GM13976 (cell line): Measurements from ENCODE around the gene CA9.

Source experiments
- DNase-seq: peaks from one replicate; pipeline ENCODE4 v3.0.0; 2012; ENCODE audit warnings: low spot score
- in situ Hi-C: fragments of 300-500 bp; cut with MboI; formaldehyde crosslinking; loops from one replicate; pipeline ENCODE4 v1.12.0; 2022; ENCODE audit warnings: low sequenced_read_pairs, mixed read lengths, inconsistent platforms; ENCODE audit not compliant: unreplicated experiment
- TF ChIP-seq, protein P1 (sequence below): IDR thresholded peaks from 2 replicates; pipeline ENCODE4 v1.5.1; 2012; ENCODE audit warnings: borderline replicate concordance, mild to moderate bottlenecking; ENCODE audit not compliant: insufficient read depth; ENCODE audit errors: extremely low read depth, missing control alignments, control extremely low read depth

Gene CA9

DNA sequence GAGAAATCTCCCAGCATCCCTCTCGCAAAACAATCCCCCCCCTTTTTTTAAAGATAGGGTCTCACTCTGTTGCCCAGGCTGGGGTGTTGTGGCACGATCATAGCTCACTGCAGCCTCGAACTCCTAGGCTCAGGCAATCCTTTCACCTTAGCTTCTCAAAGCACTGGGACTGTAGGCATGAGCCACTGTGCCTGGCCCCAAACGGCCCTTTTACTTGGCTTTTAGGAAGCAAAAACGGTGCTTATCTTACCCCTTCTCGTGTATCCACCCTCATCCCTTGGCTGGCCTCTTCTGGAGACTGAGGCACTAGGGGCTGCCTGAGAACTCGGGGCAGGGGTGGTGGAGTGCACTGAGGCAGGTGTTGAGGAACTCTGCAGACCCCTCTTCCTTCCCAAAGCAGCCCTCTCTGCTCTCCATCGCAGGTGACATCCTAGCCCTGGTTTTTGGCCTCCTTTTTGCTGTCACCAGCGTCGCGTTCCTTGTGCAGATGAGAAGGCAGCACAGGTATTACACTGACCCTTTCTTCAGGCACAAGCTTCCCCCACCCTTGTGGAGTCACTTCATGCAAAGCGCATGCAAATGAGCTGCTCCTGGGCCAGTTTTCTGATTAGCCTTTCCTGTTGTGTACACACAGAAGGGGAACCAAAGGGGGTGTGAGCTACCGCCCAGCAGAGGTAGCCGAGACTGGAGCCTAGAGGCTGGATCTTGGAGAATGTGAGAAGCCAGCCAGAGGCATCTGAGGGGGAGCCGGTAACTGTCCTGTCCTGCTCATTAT lies 6.8 kb downstream of the CA9 start:
- peak; percentile 54 for DNase-seq
- in situ Hi-C loops = no loop called here
- TF ChIP-seq, protein P1, sequence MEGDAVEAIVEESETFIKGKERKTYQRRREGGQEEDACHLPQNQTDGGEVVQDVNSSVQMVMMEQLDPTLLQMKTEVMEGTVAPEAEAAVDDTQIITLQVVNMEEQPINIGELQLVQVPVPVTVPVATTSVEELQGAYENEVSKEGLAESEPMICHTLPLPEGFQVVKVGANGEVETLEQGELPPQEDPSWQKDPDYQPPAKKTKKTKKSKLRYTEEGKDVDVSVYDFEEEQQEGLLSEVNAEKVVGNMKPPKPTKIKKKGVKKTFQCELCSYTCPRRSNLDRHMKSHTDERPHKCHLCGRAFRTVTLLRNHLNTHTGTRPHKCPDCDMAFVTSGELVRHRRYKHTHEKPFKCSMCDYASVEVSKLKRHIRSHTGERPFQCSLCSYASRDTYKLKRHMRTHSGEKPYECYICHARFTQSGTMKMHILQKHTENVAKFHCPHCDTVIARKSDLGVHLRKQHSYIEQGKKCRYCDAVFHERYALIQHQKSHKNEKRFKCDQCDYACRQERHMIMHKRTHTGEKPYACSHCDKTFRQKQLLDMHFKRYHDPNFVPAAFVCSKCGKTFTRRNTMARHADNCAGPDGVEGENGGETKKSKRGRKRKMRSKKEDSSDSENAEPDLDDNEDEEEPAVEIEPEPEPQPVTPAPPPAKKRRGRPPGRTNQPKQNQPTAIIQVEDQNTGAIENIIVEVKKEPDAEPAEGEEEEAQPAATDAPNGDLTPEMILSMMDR = no peak

DNA sequence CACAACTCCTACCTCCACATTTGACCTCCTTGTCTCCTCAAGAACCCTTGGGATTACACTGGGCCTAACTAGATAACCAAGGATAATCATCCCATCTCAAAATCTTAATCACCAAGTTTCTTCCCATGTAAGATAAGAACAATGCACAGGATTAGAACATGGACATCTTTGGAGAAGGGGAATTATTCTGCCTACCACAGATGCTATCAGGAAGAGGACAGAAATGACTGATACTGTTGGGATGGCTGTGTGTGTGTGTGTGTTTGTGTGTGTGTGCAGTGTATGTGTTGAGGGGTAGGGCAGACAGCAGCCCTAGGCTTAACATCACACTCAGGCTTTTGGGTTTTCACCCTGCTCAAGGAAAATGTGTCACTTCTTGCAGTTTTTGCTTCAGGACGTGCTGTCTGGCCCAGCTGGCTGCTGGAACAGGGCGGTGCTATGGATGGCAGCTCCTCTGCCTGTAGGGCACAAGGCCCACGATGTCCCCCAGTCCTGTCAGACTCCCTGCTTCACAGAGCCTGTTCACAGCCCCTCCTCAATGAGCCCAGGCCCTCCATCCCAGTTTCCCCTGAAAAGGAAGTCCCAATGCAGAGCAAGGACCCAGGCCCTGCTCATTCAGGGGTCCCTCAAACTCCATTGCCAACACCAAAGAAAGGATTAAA lies 7.7 kb downstream of the CA9 start:
- TF ChIP-seq, protein P1 = no peak
- no peak for DNase-seq
- in situ Hi-C loops = no loop called here

DNA sequence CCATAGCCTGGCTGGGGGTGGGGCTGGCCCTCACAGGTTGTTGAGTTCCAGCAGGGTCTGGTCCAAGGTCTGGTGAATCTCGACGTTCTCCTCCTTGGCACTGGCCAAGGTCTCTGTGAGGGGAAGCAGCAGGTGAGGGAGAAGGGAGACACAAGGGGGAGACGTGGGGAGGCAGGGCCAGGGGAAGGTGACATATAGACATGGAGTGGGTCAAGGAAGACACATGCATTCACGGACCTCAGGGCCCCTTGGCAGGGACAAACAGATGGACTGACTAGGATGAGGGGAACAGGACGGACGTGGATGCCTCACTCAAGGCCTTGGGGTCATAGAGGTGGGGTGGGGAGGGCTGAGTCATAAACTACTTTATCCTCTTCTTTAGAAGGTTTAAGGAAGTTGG lies 8.3 kb downstream of the CA9 start:
- no peak for DNase-seq
- TF ChIP-seq, protein P1 = no peak
- in situ Hi-C loops = no loop called here

DNA sequence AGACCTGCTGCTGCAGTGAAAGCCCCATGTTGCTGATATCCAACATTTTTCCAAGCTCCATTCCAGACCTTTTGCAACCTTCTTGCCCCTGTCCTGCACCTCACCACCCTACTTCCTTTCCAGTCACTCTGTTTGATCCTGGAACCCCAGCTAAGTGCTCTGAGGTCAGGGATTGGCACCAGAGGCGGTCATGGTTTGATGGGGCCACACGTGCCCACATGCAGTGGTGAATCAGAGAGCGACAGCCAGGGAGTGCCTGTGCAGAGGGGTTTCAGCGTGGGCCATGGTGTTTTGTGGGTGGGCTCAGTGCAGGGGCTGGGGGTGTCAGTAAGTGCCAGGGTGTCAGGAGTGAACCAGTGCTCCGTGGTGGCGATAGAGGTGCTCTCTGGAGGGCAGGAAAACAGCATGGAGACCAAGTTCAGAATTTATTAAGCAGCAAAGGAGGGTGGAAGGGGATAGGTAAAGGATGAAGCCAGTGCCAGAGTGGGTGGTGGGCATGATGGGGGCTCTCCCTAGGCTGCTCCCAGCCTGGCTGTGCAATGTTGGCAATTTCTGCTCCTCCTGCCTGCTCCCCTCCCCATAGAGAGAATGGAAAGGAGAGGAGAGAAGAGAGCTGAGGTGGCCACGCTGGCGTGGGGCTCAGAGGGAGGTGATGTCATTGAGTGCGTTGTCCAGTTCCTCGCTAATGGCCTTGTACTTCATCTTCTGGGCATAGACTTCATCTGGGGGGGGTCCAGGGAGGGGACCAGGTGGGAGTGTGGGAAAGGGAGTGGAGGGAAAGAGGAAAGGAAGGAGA lies 9.0 kb downstream of the CA9 start:
- DNase-seq = no peak
- in situ Hi-C loops = no loop called here
- TF ChIP-seq, protein P1 = no peak

DNA sequence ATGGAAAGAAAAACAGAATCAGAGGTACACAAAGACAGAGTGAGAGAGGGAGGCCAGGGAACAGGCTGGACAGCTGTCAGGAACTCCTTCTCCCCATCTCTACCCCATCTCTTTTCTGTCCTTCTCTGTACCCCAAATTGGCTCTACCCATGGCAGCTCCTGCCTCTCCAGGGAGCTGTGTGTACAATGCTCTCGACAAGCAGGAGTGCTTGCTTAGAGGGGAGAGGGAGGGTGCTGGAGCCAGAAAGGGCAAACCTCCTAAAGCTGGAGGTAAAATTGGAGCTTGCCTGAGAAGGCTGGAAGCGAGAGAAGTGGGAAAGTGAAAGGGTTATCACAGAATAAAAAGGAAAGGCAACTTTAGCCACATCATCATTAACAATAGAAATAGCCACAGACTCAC lies 9.6 kb downstream of the CA9 start:
- DNase-seq = no peak
- in situ Hi-C loops = no loop called here
- TF ChIP-seq, protein P1 = no peak

DNA sequence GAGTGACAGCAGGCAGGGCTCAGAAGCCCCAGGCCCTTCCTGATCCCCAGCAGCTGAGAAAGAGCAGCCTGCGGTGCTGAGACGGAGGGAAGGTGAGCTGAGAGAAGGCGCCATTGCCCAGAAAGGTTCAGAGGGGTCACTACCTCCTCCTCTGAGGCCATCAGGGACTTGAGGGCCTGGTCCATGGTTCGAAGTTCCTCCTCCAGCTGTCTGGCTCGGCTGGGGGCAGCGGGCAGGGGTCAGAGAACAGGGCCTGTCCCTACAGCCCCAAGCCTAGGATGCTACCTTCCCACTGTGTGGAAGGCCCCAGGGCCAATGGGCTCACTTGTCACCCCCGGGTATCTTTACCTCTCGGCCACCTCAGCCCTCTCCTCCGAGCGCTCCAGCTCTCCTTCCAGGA lies 11.2 kb downstream of the CA9 start:
- TF ChIP-seq, protein P1 = no peak
- in situ Hi-C loops = no loop called here
- no peak for DNase-seq
